Left renal cortex interstitium (tissue), 4 donors: ENCODE measurements around the gene RXRG. TPM values are rescaled to one million over a fixed set of nuclear protein-coding genes. Genes with fewer than 3 reads are reported as not detected.

Experiments
- DNase-seq, 4 donors: peaks; one replicate each; pipeline ENCODE4 v3.0.0-alpha.2; 2013; ENCODE audit warnings: low read depth in 4 of 4, low spot score in 2 of 4, missing footprints in 1 of 4
- polyA plus RNA-seq, 4 donors: library from polyadenylated mRNA; unstranded; fragments of 120-200 nt; gene quantifications; one replicate each; pipeline ENCODE4 v1.2.1, GENCODE V29; 2013; ENCODE audit not compliant: insufficient read length in 4 of 4

RXRG gene
- polyA plus RNA-seq, 4 donors = 1.6 to 3.0 (median 2.2) TPM

- peak in 1 of 4 donors; percentile 69 for DNase-seq
Measured at GRCh38 chr1:165376041-165376810, 68.7 kb downstream of the RXRG start.

- DNase-seq = no peak
Measured at GRCh38 chr1:165375623-165376022, 69.3 kb downstream of the RXRG start.

GRCh38 chr1:165371588-165372225 is 73.2 kb downstream of the RXRG start:
- DNase-seq = no peak

- DNase-seq = no peak
Measured at GRCh38 chr1:165369255-165369848, 75.6 kb downstream of the RXRG start.

GRCh38 chr1:165367375-165367993 is 77.4 kb downstream of the RXRG start:
- peak in 1 of 4 donors; percentile 73 for DNase-seq

- DNase-seq = no peak
Measured at GRCh38 chr1:165365341-165365740, 79.6 kb downstream of the RXRG start.

GRCh38 chr1:165364568-165365133 is 80.3 kb downstream of the RXRG start:
- DNase-seq = no peak

GRCh38 chr1:165356876-165357275 is 88.0 kb downstream of the RXRG start:
- no peak for DNase-seq

- DNase-seq = no peak
Measured at GRCh38 chr1:165355977-165356811, 88.7 kb downstream of the RXRG start, which contains the start of gene LMX1A. Gene LMX1A (minus strand): TSS chr1:165356715. CDS start chr1:165355559, 1,156 bp downstream.

GRCh38 chr1:165355139-165355976 is 89.6 kb downstream of the RXRG start:
- DNase-seq = no peak

- DNase-seq = no peak
Measured at GRCh38 chr1:165354739-165355138, 90.2 kb downstream of the RXRG start.

- no peak for DNase-seq
Measured at GRCh38 chr1:165353731-165354671, 90.9 kb downstream of the RXRG start.

- no peak for DNase-seq
Measured at GRCh38 chr1:165352442-165353293, 92.3 kb downstream of the RXRG start.

GRCh38 chr1:165351863-165352441 is 93.0 kb downstream of the RXRG start:
- no peak for DNase-seq
